Endothelial cell of umbilical vein (primary cell): ENCODE measurements around the gene CNTN5. TPM values are rescaled to one million over a fixed set of nuclear protein-coding genes. Genes with fewer than 3 reads are reported as not detected.

Source experiments
- BruUV-seq: library from RNA; stranded (reverse); fragments of 400-500 nt; replicated peaks from 2 replicates; lab custom pipeline; 2021; lab: Mats Ljungman, UMichigan
- CTCF ChIA-PET: fragments of 300-600, 350-600 bp; sonication (Branson Sonifier 250); formaldehyde crosslinking; loops from one replicate; lab custom pipeline; 2021; ENCODE audit warnings: antibody characterized with exemption, inconsistent platforms; lab: Charles Lee
- POLR2A ChIA-PET: fragments of 300-600, 350-600 bp; sonication (Branson Sonifier 250); formaldehyde crosslinking; loops from one replicate; lab custom pipeline; 2021; ENCODE audit warnings: antibody characterized with exemption, inconsistent platforms; lab: Charles Lee
- DNase-seq: peaks from one replicate; pipeline ENCODE4 v3.0.0-alpha.2; 2011; ENCODE audit warnings: low read depth, low spot score
- FAIRE-seq: peaks from 2 replicates; lab custom pipeline; 2011; peaks lifted over from hg19 to GRCh38; lab: Jason Lieb, UNC
- H2AFZ ChIP-seq: 2 replicates; pipeline ENCODE4 v1.6.0; 2012; ENCODE audit warnings: low read depth, low read length, control low read depth, inconsistent platforms
- H3K27ac ChIP-seq: 2 replicates; pipeline ENCODE4 v1.5.1; 2011; ENCODE audit warnings: low read depth, mild to moderate bottlenecking, control low read depth, low read length, moderate library complexity; ENCODE audit not compliant: insufficient read depth
- H3K27me3 ChIP-seq, 2 experiments: 2 replicates each; pipeline versions ENCODE4 v1.6.0 to v1.6.1; 2011; ENCODE audit warnings: low read length in 2 of 2, mixed read lengths in 1 of 2; ENCODE audit not compliant: control insufficient read depth in 2 of 2, insufficient read depth in 2 of 2
- H3K36me3 ChIP-seq, 2 experiments: 2 replicates in 1 of 2; 3 replicates in 1 of 2; pipeline ENCODE4 v1.5.1; 2011; ENCODE audit warnings: low read length in 2 of 2, mild to moderate bottlenecking in 1 of 2, moderate library complexity in 1 of 2; ENCODE audit not compliant: control insufficient read depth in 2 of 2, insufficient read depth in 2 of 2; ENCODE audit errors: extremely low read depth in 1 of 2
- H3K4me1 ChIP-seq: 3 replicates; pipeline ENCODE4 v1.5.1; 2011; ENCODE audit warnings: mild to moderate bottlenecking, low read length; ENCODE audit not compliant: control insufficient read depth, insufficient read depth; ENCODE audit errors: extremely low read depth
- H3K4me2 ChIP-seq: 2 replicates; pipeline ENCODE4 v1.6.1; 2011; ENCODE audit warnings: low read length, control low read depth, mixed read lengths; ENCODE audit not compliant: insufficient read depth
- H3K4me3 ChIP-seq, 3 experiments: fragments of 200-600 bp in 1 of 3; sonication (generic), shearing (Covaris generic) in 1 of 3; replicated peaks in 1 of 3; 2 replicates each; pipeline ENCODE4 v1.5.1; 2011 to 2016; ENCODE audit warnings: control low read depth in 3 of 3, low read length in 3 of 3, mild to moderate bottlenecking in 2 of 3, inconsistent platforms in 1 of 3, low read depth in 1 of 3, moderate library complexity in 1 of 3; ENCODE audit not compliant: insufficient read depth in 1 of 3
- H3K79me2 ChIP-seq: 2 replicates; pipeline ENCODE4 v1.6.0; 2012; ENCODE audit warnings: low read length, inconsistent platforms; ENCODE audit not compliant: control insufficient read depth, insufficient read depth
- H3K9ac ChIP-seq: replicated peaks from 2 replicates; pipeline ENCODE3; 2011; ENCODE audit warnings: low read length, control low read depth; ENCODE audit not compliant: insufficient read depth; ENCODE audit errors: extremely low read depth
- H3K9me1 ChIP-seq: replicated peaks from 3 replicates; pipeline ENCODE4 v1.6.0; 2011; ENCODE audit warnings: mild to moderate bottlenecking, low read length; ENCODE audit not compliant: control insufficient read depth, insufficient read depth; ENCODE audit errors: extremely low read depth
- H3K9me3 ChIP-seq: replicated peaks from 2 replicates; pipeline ENCODE4 v1.5.1; 2012; ENCODE audit warnings: low read length, inconsistent platforms; ENCODE audit not compliant: control insufficient read depth, insufficient read depth
- H4K20me1 ChIP-seq: replicated peaks from 2 replicates; pipeline ENCODE3; 2011; ENCODE audit warnings: mild to moderate bottlenecking, low read length; ENCODE audit not compliant: control insufficient read depth, insufficient read depth; ENCODE audit errors: extremely low read depth
- EZH2 ChIP-seq: IDR thresholded peaks from 2 replicates; pipeline ENCODE4 v1.6.1; 2012; ENCODE audit warnings: borderline replicate concordance, low read depth, mild to moderate bottlenecking, moderate library complexity, low read length, inconsistent platforms; ENCODE audit not compliant: severe bottlenecking
- FOS ChIP-seq: IDR thresholded peaks from 2 replicates; pipeline ENCODE4 v1.6.1; 2011; ENCODE audit warnings: mild to moderate bottlenecking, low read length, moderate library complexity, borderline replicate concordance; ENCODE audit not compliant: insufficient read depth
- GATA2 ChIP-seq: IDR thresholded peaks from 2 replicates; pipeline ENCODE4 v1.7.0; 2011; ENCODE audit warnings: low read depth, mild to moderate bottlenecking, moderate library complexity, mixed read lengths, low read length; ENCODE audit not compliant: insufficient read length, insufficient read depth
- JUN ChIP-seq: IDR thresholded peaks from 2 replicates; pipeline ENCODE4 v1.6.1; 2011; ENCODE audit warnings: borderline replicate concordance, low read depth; ENCODE audit not compliant: insufficient read length, insufficient read depth
- MYC ChIP-seq: IDR thresholded peaks from one replicate; pipeline ENCODE4 v1.6.1; 2011; ENCODE audit warnings: mild to moderate bottlenecking, low read depth, low read length
- POLR2A ChIP-seq: IDR thresholded peaks from 2 replicates; pipeline ENCODE4 v1.6.1; 2012; ENCODE audit warnings: low read depth, mild to moderate bottlenecking, control low read depth, low read length
- POLR2AphosphoS5 ChIP-seq: IDR thresholded peaks from 2 replicates; pipeline ENCODE4 v1.6.1; 2012; ENCODE audit warnings: low read depth, mild to moderate bottlenecking, control low read depth, low read length, moderate library complexity; ENCODE audit not compliant: insufficient read depth
- dilution Hi-C: fragments of 300-500 bp; cut with MboI; formaldehyde crosslinking; loops from one replicate; pipeline ENCODE4 v1.15.0; 2019; ENCODE audit warnings: low sequenced_read_pairs; ENCODE audit not compliant: extremely low pct_ligation_motif_present
- intact Hi-C: fragments of 100-400 bp; cut with micrococcal nuclease; formaldehyde crosslinking; loops from one replicate; pipeline ENCODE4 v1.10.0; 2022
- polyA plus RNA-seq, 4 experiments: library from polyadenylated mRNA; depleted of rRNA in 3 of 4; stranded (reverse) in 3 of 4; unstranded in 1 of 4; fragments of >200 nt; gene quantifications; 2 replicates each; pipeline versions ENCODE4 v1.2.1 to v1.2.3, GENCODE V29; 2011 to 2012; ENCODE audit warnings: missing spikeins in 1 of 4
- total RNA-seq: library from RNA; stranded (reverse); gene quantifications from 2 replicates; pipeline ENCODE4 v1.2.3, GENCODE V29; 2021
- TF ChIP-seq, protein P1 (sequence below), 2 donors: IDR thresholded peaks; 1 replicate in 1 of 2; 2 replicates in 1 of 2; pipeline ENCODE4 v1.5.1; 2011; ENCODE audit warnings: low read length in 2 of 2, mild to moderate bottlenecking in 2 of 2, moderate library complexity in 2 of 2, control low read depth in 1 of 2, inconsistent platforms in 1 of 2, low read depth in 1 of 2; ENCODE audit not compliant: insufficient read depth in 1 of 2; ENCODE audit errors: extremely low read depth in 1 of 2
- TF ChIP-seq, protein P2 (sequence below): IDR thresholded peaks from 2 replicates; pipeline ENCODE4 v1.6.1; 2011; ENCODE audit not compliant: insufficient read depth, insufficient read length

The CNTN5 gene
- total and polyA plus RNA-seq, 2 donors (not counting 3 experiments of a cell fraction or from before 2014, with no cell fraction given), result not detected

DNA sequence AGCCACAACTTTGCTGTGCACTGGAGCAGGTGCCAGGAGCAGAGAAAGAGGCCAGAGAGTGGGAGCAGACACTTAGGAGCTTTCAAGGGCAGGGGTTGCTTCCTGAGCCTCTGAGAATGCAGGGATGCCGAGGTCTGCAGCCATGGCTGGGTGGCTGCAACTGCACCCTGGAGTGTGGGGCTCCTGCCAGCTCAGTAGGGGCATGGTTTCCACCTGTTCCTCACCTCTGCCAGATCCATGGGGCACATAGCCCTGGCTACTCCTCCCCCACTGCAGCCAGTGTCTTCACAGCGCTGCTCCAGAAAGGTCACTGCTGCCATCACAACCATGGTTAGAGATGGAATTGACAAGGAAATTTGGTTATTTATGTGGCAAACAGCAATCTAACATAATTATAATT, 404.8 kb downstream of the CNTN5 start:
- Histone ChIP-seq H3K27ac (no peak overlapping the region), H4K20me1 (no peaks in the 10 kb centered on the region), H3K79me2 (no peaks in the 10 kb centered on the region), H2AFZ (no peak overlapping the region), H3K9me1 (no peaks in the 10 kb centered on the region), H3K27me3 (no peaks in the 10 kb centered on the region), H3K4me3 (no peak overlapping the region), H3K4me1 (no peaks in the 10 kb centered on the region), H3K4me2 (no peak overlapping the region), H3K9ac (no peak overlapping the region), H3K9me3 (no peaks in the 10 kb centered on the region), H3K36me3 (no peaks in the 10 kb centered on the region)
- dilution Hi-C loops (no loop called here), intact Hi-C loops (no loop called here)
- BruUV-seq, result no TSS peak
- FAIRE-seq (no peak), DNase-seq (no peak)
- ChIA-PET POLR2A (no interaction called here), CTCF (no interaction called here)
- no peak for TF ChIP-seq JUN
- no peak for TF ChIP-seq GATA2
- TF ChIP-seq POLR2AphosphoS5, result no peak
- no peak for TF ChIP-seq POLR2A
- no peak for TF ChIP-seq EZH2
- TF ChIP-seq, protein P1, sequence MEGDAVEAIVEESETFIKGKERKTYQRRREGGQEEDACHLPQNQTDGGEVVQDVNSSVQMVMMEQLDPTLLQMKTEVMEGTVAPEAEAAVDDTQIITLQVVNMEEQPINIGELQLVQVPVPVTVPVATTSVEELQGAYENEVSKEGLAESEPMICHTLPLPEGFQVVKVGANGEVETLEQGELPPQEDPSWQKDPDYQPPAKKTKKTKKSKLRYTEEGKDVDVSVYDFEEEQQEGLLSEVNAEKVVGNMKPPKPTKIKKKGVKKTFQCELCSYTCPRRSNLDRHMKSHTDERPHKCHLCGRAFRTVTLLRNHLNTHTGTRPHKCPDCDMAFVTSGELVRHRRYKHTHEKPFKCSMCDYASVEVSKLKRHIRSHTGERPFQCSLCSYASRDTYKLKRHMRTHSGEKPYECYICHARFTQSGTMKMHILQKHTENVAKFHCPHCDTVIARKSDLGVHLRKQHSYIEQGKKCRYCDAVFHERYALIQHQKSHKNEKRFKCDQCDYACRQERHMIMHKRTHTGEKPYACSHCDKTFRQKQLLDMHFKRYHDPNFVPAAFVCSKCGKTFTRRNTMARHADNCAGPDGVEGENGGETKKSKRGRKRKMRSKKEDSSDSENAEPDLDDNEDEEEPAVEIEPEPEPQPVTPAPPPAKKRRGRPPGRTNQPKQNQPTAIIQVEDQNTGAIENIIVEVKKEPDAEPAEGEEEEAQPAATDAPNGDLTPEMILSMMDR (IDR thresholded peaks at IDR 0.05; ENCODE audit: extremely low read depth in 1 of 2, insufficient read depth in 1 of 2, low read depth in 1 of 2, low read length in 2 of 2), result no peak
- TF ChIP-seq, protein P2, sequence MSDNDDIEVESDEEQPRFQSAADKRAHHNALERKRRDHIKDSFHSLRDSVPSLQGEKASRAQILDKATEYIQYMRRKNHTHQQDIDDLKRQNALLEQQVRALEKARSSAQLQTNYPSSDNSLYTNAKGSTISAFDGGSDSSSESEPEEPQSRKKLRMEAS, result no peak
- TF ChIP-seq MYC, result no peak
- TF ChIP-seq FOS, result no peak
